H1 (cell line): ENCODE data around the gene C2CD4B. TPM values are rescaled to one million over a fixed set of nuclear protein-coding genes. Genes with fewer than 3 reads are reported as not detected.

Experiments
- CHD2 ChIP-seq: IDR thresholded peaks from 2 replicates; pipeline ENCODE4 v1.6.1; 2012; ENCODE audit warnings: low read length, improper control_type of control experiment
- SP4 ChIP-seq: IDR thresholded peaks from 2 replicates; pipeline ENCODE4 v1.6.1; 2012; ENCODE audit warnings: low read length, inconsistent platforms
- YY1 ChIP-seq: IDR thresholded peaks from 2 replicates; pipeline ENCODE4 v1.6.1; 2011; ENCODE audit warnings: low read depth, mild to moderate bottlenecking, low read length
- polyA plus RNA-seq, 7 experiments: library from polyadenylated mRNA; depleted of rRNA in 3 of 7; stranded (reverse) in 5 of 7; unstranded in 2 of 7; fragments of >200 nt in 5 of 7; fragments of 200-250 nt in 2 of 7; gene quantifications; 1 replicate in 5 of 7; 2 replicates in 1 of 7; 4 replicates in 1 of 7; pipeline versions ENCODE4 v1.2.1 to v1.2.3, GENCODE V29; 2011 to 2013; ENCODE audit warnings: missing spikeins in 2 of 7, mixed read lengths in 2 of 7
- total RNA-seq: library from RNA; stranded (reverse); fragmentation: NEBNext Ultra II Directional; extraction: Animal tissue kit (Norgen Biotek cat#: 25700); gene quantifications from 2 replicates; pipeline ENCODE4 v1.2.1, GENCODE V29; 2021

C2CD4B gene
- total and polyA plus RNA-seq, 2 of the 8 experiments (the other 6 are each of a cell fraction or from before 2014, with no cell fraction given): 0.12 to 0.73 TPM

DNA sequence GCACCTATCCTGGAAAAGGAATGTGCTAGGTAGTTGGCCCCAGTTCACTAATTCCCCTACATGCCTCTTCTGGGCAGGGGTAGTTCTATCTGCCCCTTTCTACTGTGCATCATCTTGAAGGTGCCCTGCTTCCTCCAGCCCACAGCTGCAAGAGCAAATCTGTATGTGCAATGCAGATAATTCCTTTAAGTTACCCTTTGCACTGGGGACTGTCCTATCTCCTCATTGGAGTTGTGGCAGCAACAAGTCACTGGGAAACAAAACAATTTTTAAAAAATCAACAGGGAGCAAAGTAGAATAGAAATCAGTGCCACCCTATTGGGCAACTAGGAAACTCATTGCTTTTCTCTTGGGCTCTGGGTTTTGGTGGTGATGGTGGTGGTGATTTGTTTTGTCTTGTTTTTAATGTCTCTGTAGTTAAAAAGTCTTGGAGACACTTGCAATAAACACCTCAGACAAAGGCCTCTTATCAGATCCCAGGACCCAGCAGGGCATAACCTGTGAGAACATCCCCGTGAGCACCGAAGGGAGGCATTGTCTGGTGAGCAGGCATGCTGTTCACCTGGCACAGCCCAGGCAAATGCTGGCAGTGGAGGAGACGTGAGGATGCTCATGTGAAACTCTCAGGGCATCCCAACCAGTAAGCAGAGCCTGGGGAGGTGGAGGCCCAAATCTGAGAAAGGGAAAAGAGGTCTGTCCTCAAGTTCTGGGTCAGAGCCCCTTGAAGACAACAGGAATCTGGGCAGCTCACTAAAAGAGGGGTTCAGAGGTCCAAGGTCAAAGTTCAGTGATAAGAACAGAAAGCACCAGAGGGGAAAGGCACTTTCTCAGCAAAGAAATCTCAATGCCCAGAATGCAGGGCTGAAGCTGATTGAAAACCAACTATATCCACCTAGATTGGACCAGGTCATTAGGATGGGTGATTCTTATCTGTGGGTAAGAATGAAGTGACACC is 27.9 kb downstream of the C2CD4B start (continued):
- TF ChIP-seq CHD2 (no peak), YY1 (no peak), SP4 (no peak)
